ENCODE data around the gene PATZ1. TPM values are rescaled to one million over a fixed set of nuclear protein-coding genes. Genes with fewer than 3 reads are reported as not detected.
A peak's percentile ranks its signal among the peaks of the same experiment; 100 is the strongest.

The PATZ1 gene
- total and polyA plus RNA-seq, 2 experiments from 2014 or later: 1.3 to 9.6 TPM

DNA sequence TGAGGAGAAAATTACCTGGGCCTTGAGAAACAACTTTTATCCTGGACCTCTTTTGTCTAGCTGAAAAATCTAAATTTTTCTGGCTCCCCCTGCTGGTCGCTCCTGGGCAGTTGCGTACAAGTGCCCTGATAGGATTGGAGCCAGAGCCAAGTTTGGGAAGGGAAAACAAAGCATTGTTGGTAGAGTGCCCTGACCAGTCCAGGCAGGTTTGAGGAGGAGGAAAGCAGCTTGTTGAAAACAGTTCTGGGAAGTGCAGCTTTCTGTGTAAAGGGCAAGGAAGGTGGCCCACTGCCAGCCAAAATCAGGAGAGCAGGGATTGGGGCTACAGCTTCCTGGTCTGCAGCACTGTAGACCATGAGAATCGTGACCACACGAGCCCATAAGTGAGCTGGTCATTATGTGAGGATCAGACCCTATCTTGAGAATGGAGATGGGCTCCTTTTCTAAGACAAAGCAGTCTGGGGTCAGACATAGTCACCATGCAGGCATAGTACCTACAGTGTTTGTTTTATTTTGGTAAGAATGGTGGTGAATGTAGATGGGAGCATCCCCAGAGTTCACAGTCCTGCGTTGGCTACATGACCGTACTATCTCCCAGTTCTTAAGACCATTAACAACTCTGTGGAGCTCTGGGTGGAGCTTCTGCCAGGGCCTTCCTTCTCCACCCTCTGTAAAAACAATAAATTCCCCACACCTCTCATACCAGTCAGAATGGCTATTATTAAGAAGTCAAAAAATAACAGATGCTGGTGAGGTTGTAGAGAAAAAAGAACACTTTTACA lies 32.6 kb downstream of the PATZ1 start:
- Histone ChIP-seq H4K20me1 (ENCODE audit: insufficient read depth) (no peaks in the 10 kb centered on the region), H3K79me2 (ENCODE audit: insufficient read depth) (no peaks in the 10 kb centered on the region), H2AFZ (peak overlapping the region; percentile 59; the same call in 1 of the 2 replicates), H3K9me2 (ENCODE audit: insufficient read depth) (no peaks in the 10 kb centered on the region), H3K36me3 (ENCODE audit: low read depth) (no peaks in the 10 kb centered on the region), H3K27ac (no peak overlapping the region), H3K9me3 (ENCODE audit: low read depth) (no peaks in the 10 kb centered on the region), H3K9ac (0 out of 2 replicates have a peak overlapping the region, but pooled peaks have one; percentile 14), H3K27me3 (replicated peaks; ENCODE audit: insufficient read depth) (no peaks in the 10 kb centered on the region), H3K4me3 (no peak overlapping the region), H3K4me2 (ENCODE audit: unreplicated experiment) (no peak overlapping the region), H3K4me1 (ENCODE audit: insufficient read depth) (no peaks in the 10 kb centered on the region), H3F3A (ENCODE audit: insufficient read depth) (no peaks in the 10 kb centered on the region)
- TF ChIP-seq EZH2 (IDR thresholded peaks at IDR 0.05; ENCODE audit: insufficient read depth, poor library complexity, severe bottlenecking) (no peak), EZH2phosphoT487 (IDR thresholded peaks at IDR 0.05; ENCODE audit: insufficient read depth, low read depth) (no peak)
- in situ Hi-C loops (cut with MboI): no loop called here
- 44 to 47% methylated on average over 6 of the region's 6 CpGs for WGBS, 2 experiments (ENCODE audit: low coverage in 1 of 2, low lambda C conversion rate in 2 of 2, missing lambda C conversion rate in 2 of 2)
- DNase-seq: peak; percentile 73

DNA sequence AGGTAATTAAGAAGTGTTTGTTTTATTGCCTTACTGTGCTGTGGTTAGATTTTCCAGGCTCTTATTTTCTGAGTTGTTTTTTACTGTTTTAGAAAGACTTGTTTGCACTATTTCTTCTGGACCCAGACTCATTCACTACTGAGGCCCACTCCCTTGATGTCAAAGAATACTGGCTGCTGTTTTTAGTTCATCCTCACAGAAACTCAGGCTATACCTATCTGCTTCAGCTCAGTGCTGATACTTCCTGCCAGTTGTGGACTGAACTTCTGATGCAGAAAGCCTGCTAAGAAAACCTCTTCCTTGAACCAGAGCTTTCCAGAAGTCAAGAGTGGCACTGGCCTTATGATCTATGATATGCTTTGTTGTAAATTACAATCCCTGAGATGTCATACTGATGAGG lies 38.0 kb downstream of the PATZ1 start:
- Histone ChIP-seq H3F3A (ENCODE audit: insufficient read depth) (no peaks in the 10 kb centered on the region), H3K4me3 (no peak overlapping the region), H3K4me1 (ENCODE audit: insufficient read depth) (no peaks in the 10 kb centered on the region), H3K79me2 (ENCODE audit: insufficient read depth) (no peaks in the 10 kb centered on the region), H3K27me3 (replicated peaks; ENCODE audit: insufficient read depth) (no peaks in the 10 kb centered on the region), H3K9me3 (ENCODE audit: low read depth) (no peaks in the 10 kb centered on the region), H3K27ac (no peak overlapping the region), H3K36me3 (ENCODE audit: low read depth) (no peaks in the 10 kb centered on the region), H2AFZ (no peak overlapping the region), H3K9ac (no peak overlapping the region), H3K4me2 (ENCODE audit: unreplicated experiment) (no peak overlapping the region), H4K20me1 (ENCODE audit: insufficient read depth) (no peaks in the 10 kb centered on the region), H3K9me2 (ENCODE audit: insufficient read depth) (no peaks in the 10 kb centered on the region)
- in situ Hi-C loops (cut with MboI): no loop called here
- TF ChIP-seq EZH2 (IDR thresholded peaks at IDR 0.05; ENCODE audit: insufficient read depth, poor library complexity, severe bottlenecking) (no peak), EZH2phosphoT487 (IDR thresholded peaks at IDR 0.05; ENCODE audit: insufficient read depth, low read depth) (no peak)
- no peak for DNase-seq

DNA sequence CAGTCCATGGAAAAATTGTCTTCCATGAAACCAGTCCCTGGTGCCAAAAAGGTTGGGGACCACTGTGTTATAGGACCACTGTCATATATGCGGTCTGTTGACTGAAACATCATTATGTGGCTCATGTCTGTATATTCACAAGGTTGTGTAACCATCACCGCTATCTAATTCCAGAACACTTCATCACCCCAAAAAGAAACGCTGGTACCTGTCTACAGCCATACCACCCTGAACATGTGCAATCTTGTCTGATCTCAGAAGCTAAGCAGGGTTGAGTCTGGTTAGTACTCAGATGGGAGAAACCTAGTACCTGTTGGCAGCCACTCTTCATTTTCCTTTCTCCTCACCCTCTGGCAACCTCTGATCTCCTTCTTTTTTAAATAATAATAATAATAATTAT lies 41.0 kb downstream of the PATZ1 start:
- H3K36me3 ChIP-seq (ENCODE audit: low read depth): no peaks in the 10 kb centered on the region
- in situ Hi-C loops (cut with MboI): no loop called here
- H3K4me2 ChIP-seq (ENCODE audit: unreplicated experiment): no peak overlapping the region
- H3K79me2 ChIP-seq (ENCODE audit: insufficient read depth): no peaks in the 10 kb centered on the region
- DNase-seq: no peak
- TF ChIP-seq EZH2 (IDR thresholded peaks at IDR 0.05; ENCODE audit: insufficient read depth, poor library complexity, severe bottlenecking): no peak
- TF ChIP-seq EZH2phosphoT487 (IDR thresholded peaks at IDR 0.05; ENCODE audit: insufficient read depth, low read depth): no peak
- H3K4me1 ChIP-seq (ENCODE audit: insufficient read depth): no peaks in the 10 kb centered on the region
- H4K20me1 ChIP-seq (ENCODE audit: insufficient read depth): no peaks in the 10 kb centered on the region
- 97% methylated on average over 3 of the region's 3 CpGs for WGBS, 2 experiments (ENCODE audit: low coverage in 1 of 2, low lambda C conversion rate in 2 of 2, missing lambda C conversion rate in 2 of 2)
- no peak overlapping the region for H3K27ac ChIP-seq
- no peak overlapping the region for H2AFZ ChIP-seq
- no peaks in the 10 kb centered on the region for H3K27me3 ChIP-seq (replicated peaks; ENCODE audit: insufficient read depth)
- H3F3A ChIP-seq (ENCODE audit: insufficient read depth): no peaks in the 10 kb centered on the region
- H3K4me3 ChIP-seq: no peak overlapping the region
- no peaks in the 10 kb centered on the region for H3K9me3 ChIP-seq (ENCODE audit: low read depth)
- H3K9ac ChIP-seq: no peak overlapping the region
- no peaks in the 10 kb centered on the region for H3K9me2 ChIP-seq (ENCODE audit: insufficient read depth)

DNA sequence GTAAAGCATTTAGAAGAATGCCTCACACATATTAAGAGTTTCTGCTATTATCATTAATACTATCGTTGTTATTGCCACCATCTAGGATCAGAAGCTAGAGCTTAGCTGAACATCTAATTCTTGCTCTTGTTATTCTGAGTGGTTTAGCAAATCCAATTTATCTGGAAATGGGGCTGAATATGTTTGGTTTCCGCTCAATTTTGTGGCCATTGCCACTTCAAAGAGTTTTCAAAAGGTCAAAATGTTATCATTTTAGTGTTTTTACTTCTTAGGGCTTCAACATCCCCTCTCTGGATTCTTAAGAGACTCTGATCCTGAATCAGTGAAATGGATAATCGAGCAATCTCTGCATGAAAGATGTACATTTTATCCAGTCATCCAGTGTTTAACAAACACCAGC lies 43.6 kb downstream of the PATZ1 start:
- in situ Hi-C loops (cut with MboI): no loop called here
- TF ChIP-seq EZH2 (IDR thresholded peaks at IDR 0.05; ENCODE audit: insufficient read depth, poor library complexity, severe bottlenecking) (no peak), EZH2phosphoT487 (IDR thresholded peaks at IDR 0.05; ENCODE audit: insufficient read depth, low read depth) (no peak)
- no peaks in the 10 kb centered on the region for H3K9me3 ChIP-seq (ENCODE audit: low read depth)
- no peak overlapping the region for H3K4me3 ChIP-seq
- H3K9me2 ChIP-seq (ENCODE audit: insufficient read depth): no peaks in the 10 kb centered on the region
- H3K4me2 ChIP-seq (ENCODE audit: unreplicated experiment): no peak overlapping the region
- no peak overlapping the region for H2AFZ ChIP-seq
- H3K27ac ChIP-seq: no peak overlapping the region
- H4K20me1 ChIP-seq (ENCODE audit: insufficient read depth): no peaks in the 10 kb centered on the region
- 70 to 76% methylated on average over 3 of the region's 3 CpGs for WGBS, 2 experiments (ENCODE audit: low coverage in 1 of 2, low lambda C conversion rate in 2 of 2, missing lambda C conversion rate in 2 of 2)
- H3F3A ChIP-seq (ENCODE audit: insufficient read depth): no peaks in the 10 kb centered on the region
- H3K27me3 ChIP-seq (replicated peaks; ENCODE audit: insufficient read depth): no peaks in the 10 kb centered on the region
- H3K4me1 ChIP-seq (ENCODE audit: insufficient read depth): no peaks in the 10 kb centered on the region
- no peaks in the 10 kb centered on the region for H3K79me2 ChIP-seq (ENCODE audit: insufficient read depth)
- H3K36me3 ChIP-seq (ENCODE audit: low read depth): no peaks in the 10 kb centered on the region
- H3K9ac ChIP-seq: no peak overlapping the region
- DNase-seq: no peak
